ENCODE data around the gene BRF1. TPM values are rescaled to one million over a fixed set of nuclear protein-coding genes. Genes with fewer than 3 reads are reported as not detected.
"Not testable (repeated sequence)": the region's sequence is repeated elsewhere in the genome, so short reads cannot be mapped to it uniquely, and the experiment has no call there.

Gene BRF1
- total RNA-seq, 2 experiments from 2014 or later, result 39.0 to 50.9 TPM

GRCh38 chr14:105336477-105337287, 35.9 kb upstream of the BRF1 start:
- H3K27ac Mint-ChIP-seq, result no peak overlapping the region
- H3K9me3 Mint-ChIP-seq, result no peaks in the 10 kb centered on the region
- H3K4me1 Mint-ChIP-seq, result peaks cover 5% of the 10 kb centered on the region
- H3K27me3 Mint-ChIP-seq, result no peaks in the 10 kb centered on the region
- DNase-seq, result no peak
- POLR2A ChIA-PET, result no interaction called here
- CTCF ChIA-PET, result no interaction called here
- H3K36me3 Mint-ChIP-seq (ENCODE audit: low read depth), result no peaks in the 10 kb centered on the region
- H3K4me3 Mint-ChIP-seq, result no peak overlapping the region

GRCh38 chr14:105335735-105336476, 35.1 kb upstream of the BRF1 start:
- Mint-ChIP-seq H3K27ac (no peak overlapping the region), H3K27me3 (no peaks in the 10 kb centered on the region), H3K36me3 (ENCODE audit: low read depth) (no peaks in the 10 kb centered on the region), H3K9me3 (no peaks in the 10 kb centered on the region), H3K4me3 (no peak overlapping the region), H3K4me1 (peaks cover 12% of the 10 kb centered on the region)
- DNase-seq, result no peak
- ChIA-PET CTCF (no interaction called here), POLR2A (no interaction called here)

GRCh38 chr14:105335231-105335542, 34.4 kb upstream of the BRF1 start:
- CTCF ChIA-PET, result interaction anchor here (0.8 kb wide), 1 partner anchor 155 kb away, joined by 3 read pairs; no protein-coding TSS in a partner anchor
- H3K4me3 Mint-ChIP-seq, POLR2A ChIA-PET: not testable (repeated sequence)

GRCh38 chr14:105334383-105335230, 33.8 kb upstream of the BRF1 start:
- ChIA-PET POLR2A (no interaction called here), CTCF (interaction anchor here (0.5 to 1.8 kb wide), 5 partner anchors 14 to 155 kb away, joined by 3 to 6 read pairs (median 5); no protein-coding TSS in a partner anchor)
- H3K27me3 Mint-ChIP-seq, result no peaks in the 10 kb centered on the region
- DNase-seq, result no peak
- no peak overlapping the region for H3K4me3 Mint-ChIP-seq
- H3K9me3 Mint-ChIP-seq, result no peaks in the 10 kb centered on the region
- H3K4me1 Mint-ChIP-seq, result peaks cover 21% of the 10 kb centered on the region
- H3K27ac Mint-ChIP-seq, result no peak overlapping the region
- no peaks in the 10 kb centered on the region for H3K36me3 Mint-ChIP-seq (ENCODE audit: low read depth)

More at GRCh38 chr14:105335231-105335542, 34.4 kb upstream of the BRF1 start:
- H3K27me3 Mint-ChIP-seq; H3K27ac Mint-ChIP-seq; H3K9me3 Mint-ChIP-seq; DNase-seq; H3K36me3 Mint-ChIP-seq (ENCODE audit: low read depth): not testable (repeated sequence)
- peaks cover 19% of the 10 kb centered on the region for H3K4me1 Mint-ChIP-seq

GRCh38 chr14:105333613-105334364, 33.0 kb upstream of the BRF1 start:
- H3K27me3 Mint-ChIP-seq, result no peaks in the 10 kb centered on the region
- ChIA-PET CTCF (interaction anchor here (1.0 to 1.8 kb wide), 3 partner anchors 13 to 29 kb away, joined by 3 to 6 read pairs (median 6); no protein-coding TSS in a partner anchor), POLR2A (no interaction called here)
- H3K4me1 Mint-ChIP-seq, result peaks cover 26% of the 10 kb centered on the region
- H3K27ac Mint-ChIP-seq, result no peak overlapping the region
- H3K36me3 Mint-ChIP-seq (ENCODE audit: low read depth), result no peaks in the 10 kb centered on the region
- DNase-seq, result no peak
- no peak overlapping the region for H3K4me3 Mint-ChIP-seq
- no peaks in the 10 kb centered on the region for H3K9me3 Mint-ChIP-seq

- peaks cover 28% of the 10 kb centered on the region for H3K4me1 Mint-ChIP-seq
- ChIA-PET CTCF (interaction anchor here (1.8 kb wide), 1 partner anchor 19 kb away, joined by 6 read pairs; no protein-coding TSS in a partner anchor), POLR2A (no interaction called here)
- H3K9me3 Mint-ChIP-seq, result no peaks in the 10 kb centered on the region
- no peak for DNase-seq
- no peaks in the 10 kb centered on the region for H3K27me3 Mint-ChIP-seq
- no peak overlapping the region for H3K4me3 Mint-ChIP-seq
- no peaks in the 10 kb centered on the region for H3K36me3 Mint-ChIP-seq (ENCODE audit: low read depth)
- no peak overlapping the region for H3K27ac Mint-ChIP-seq
Measured at GRCh38 chr14:105333020-105333490, 32.3 kb upstream of the BRF1 start.

GRCh38 chr14:105332350-105332874, 31.6 kb upstream of the BRF1 start:
- no peaks in the 10 kb centered on the region for H3K27me3 Mint-ChIP-seq
- H3K4me1 Mint-ChIP-seq, result peaks cover 28% of the 10 kb centered on the region
- ChIA-PET CTCF (interaction anchor here (0.6 kb wide), 1 partner anchor 12 kb away, joined by 3 read pairs; no protein-coding TSS in a partner anchor), POLR2A (no interaction called here)
- no peaks in the 10 kb centered on the region for H3K36me3 Mint-ChIP-seq (ENCODE audit: low read depth)
- DNase-seq, result no peak
- no peak overlapping the region for H3K27ac Mint-ChIP-seq
- H3K4me3 Mint-ChIP-seq, result no peak overlapping the region
- no peaks in the 10 kb centered on the region for H3K9me3 Mint-ChIP-seq

GRCh38 chr14:105331575-105332349, 31.0 kb upstream of the BRF1 start:
- POLR2A ChIA-PET, result no interaction called here
- Mint-ChIP-seq H3K4me3 (no peak overlapping the region), H3K4me1 (peaks cover 28% of the 10 kb centered on the region), H3K27ac (no peak overlapping the region), H3K36me3 (ENCODE audit: low read depth) (no peaks in the 10 kb centered on the region), H3K9me3 (no peaks in the 10 kb centered on the region), H3K27me3 (no peaks in the 10 kb centered on the region)
- CTCF ChIA-PET, result no interaction called here
- no peak for DNase-seq

- H3K9me3 Mint-ChIP-seq, result no peaks in the 10 kb centered on the region
- H3K27me3 Mint-ChIP-seq, result no peaks in the 10 kb centered on the region
- DNase-seq, result no peak
- no peak overlapping the region for H3K27ac Mint-ChIP-seq
- POLR2A ChIA-PET, result no interaction called here
- H3K36me3 Mint-ChIP-seq (ENCODE audit: low read depth), result no peaks in the 10 kb centered on the region
- CTCF ChIA-PET, result no interaction called here
- H3K4me1 Mint-ChIP-seq, result peaks cover 28% of the 10 kb centered on the region
- no peak overlapping the region for H3K4me3 Mint-ChIP-seq
Measured at GRCh38 chr14:105330491-105330895, 29.7 kb upstream of the BRF1 start.

GRCh38 chr14:105329411-105330150, 28.8 kb upstream of the BRF1 start:
- no peak overlapping the region for H3K27ac Mint-ChIP-seq
- ChIA-PET CTCF (no interaction called here), POLR2A (no interaction called here)
- no peaks in the 10 kb centered on the region for H3K27me3 Mint-ChIP-seq
- H3K36me3 Mint-ChIP-seq (ENCODE audit: low read depth), result no peaks in the 10 kb centered on the region
- no peaks in the 10 kb centered on the region for H3K9me3 Mint-ChIP-seq
- no peak overlapping the region for H3K4me3 Mint-ChIP-seq
- DNase-seq, result no peak
- peaks cover 28% of the 10 kb centered on the region for H3K4me1 Mint-ChIP-seq

- H3K9me3 Mint-ChIP-seq, result no peaks in the 10 kb centered on the region
- no peak overlapping the region for H3K27ac Mint-ChIP-seq
- no peak for DNase-seq
- H3K36me3 Mint-ChIP-seq (ENCODE audit: low read depth), result no peaks in the 10 kb centered on the region
- peaks cover 28% of the 10 kb centered on the region for H3K4me1 Mint-ChIP-seq
- ChIA-PET CTCF (no interaction called here), POLR2A (no interaction called here)
- H3K4me3 Mint-ChIP-seq, result no peak overlapping the region
- no peaks in the 10 kb centered on the region for H3K27me3 Mint-ChIP-seq
Measured at GRCh38 chr14:105328678-105329390, 28.0 kb upstream of the BRF1 start.
